ENCODE results near the gene ZNF682.

GRCh38 chr19:19956434-19957075 lies 82.8 kb downstream of the ZNF682 start:
- TF ChIP-seq POLR2AphosphoS5 (IDR thresholded peaks at IDR 0.05; ENCODE audit: low read depth, low read length), result no peak
- no peak for TF ChIP-seq TAF1 (IDR thresholded peaks at IDR 0.05; ENCODE audit: borderline replicate concordance, low read depth, low read length)
